Colonic mucosa (tissue), 4 donors: Measurements from ENCODE around the gene FRY. TPM values are rescaled to one million over a fixed set of nuclear protein-coding genes. Genes with fewer than 3 reads are reported as not detected.

Experiments used
- DNase-seq: peaks from one replicate; pipeline ENCODE4 v3.0.0-alpha.2; 2020
- H3K27ac ChIP-seq: fragments of 200-600 bp; one replicate; pipeline ENCODE4 v1.8.0; 2021
- H3K27me3 ChIP-seq: fragments of 200-600 bp; one replicate; pipeline ENCODE4 v1.8.0; 2021
- H3K36me3 ChIP-seq: fragments of 200-600 bp; one replicate; pipeline ENCODE4 v1.8.0; 2021
- H3K4me1 ChIP-seq: fragments of 200-600 bp; one replicate; pipeline ENCODE4 v1.8.0; 2021; ENCODE audit warnings: mild to moderate bottlenecking
- H3K4me3 ChIP-seq: fragments of 200-600 bp; one replicate; pipeline ENCODE4 v1.8.0; 2021
- H3K9ac ChIP-seq, 2 donors: one replicate each; pipeline ENCODE4 v1.7.0; 2013; ENCODE audit warnings: control low read depth in 2 of 2, low read depth in 2 of 2, low read length in 2 of 2
- H3K9me3 ChIP-seq: fragments of 200-600 bp; one replicate; pipeline ENCODE4 v1.8.0; 2021
- CTCF ChIP-seq: fragments of 200-600 bp; IDR thresholded peaks from one replicate; pipeline ENCODE4 v1.8.0; 2022; ENCODE audit warnings: antibody characterized with exemption, mild to moderate bottlenecking
- intact Hi-C: fragments of 100-400 bp; cut with DNase I; formaldehyde crosslinking; loops from one replicate; pipeline ENCODE4 v1.14.1; 2022
- total RNA-seq, 2 donors: library from RNA; stranded (reverse); fragmentation: NEBNext Ultra II Directional in 1 of 2; extraction: Animal tissue kit (Norgen Biotek cat#: 25700) in 1 of 2; gene quantifications; one replicate each; pipeline ENCODE4 v1.2.1, GENCODE V29; 2021
- donor health status: healthy.
- donor health status: DM: no; HTN: no; CAD: no.
- donor health status: DM: no; HTN: no; CAD: no.

The FRY gene
- total RNA-seq, 2 donors from 2014 or later: 7.0 to 19.9 TPM

GRCh38 chr13:32309312-32310133 lies 277.9 kb downstream of the FRY start:
- DNase-seq: peak; percentile 18
- peak overlapping the region in 1 of 2 donors; percentile 9 for H3K9ac ChIP-seq
- H3K4me3 ChIP-seq: no peak overlapping the region
- no peak overlapping the region for H3K27ac ChIP-seq
- TF ChIP-seq CTCF: no peak
- intact Hi-C loops: loop anchor here (5.0 kb wide), 3 partner anchors 62 to 397 kb away; no protein-coding TSS in a partner anchor
- no peaks in the 10 kb centered on the region for H3K27me3 ChIP-seq
- no peaks in the 10 kb centered on the region for H3K4me1 ChIP-seq
- H3K9me3 ChIP-seq: no peaks in the 10 kb centered on the region
- no peaks in the 10 kb centered on the region for H3K36me3 ChIP-seq

DNA sequence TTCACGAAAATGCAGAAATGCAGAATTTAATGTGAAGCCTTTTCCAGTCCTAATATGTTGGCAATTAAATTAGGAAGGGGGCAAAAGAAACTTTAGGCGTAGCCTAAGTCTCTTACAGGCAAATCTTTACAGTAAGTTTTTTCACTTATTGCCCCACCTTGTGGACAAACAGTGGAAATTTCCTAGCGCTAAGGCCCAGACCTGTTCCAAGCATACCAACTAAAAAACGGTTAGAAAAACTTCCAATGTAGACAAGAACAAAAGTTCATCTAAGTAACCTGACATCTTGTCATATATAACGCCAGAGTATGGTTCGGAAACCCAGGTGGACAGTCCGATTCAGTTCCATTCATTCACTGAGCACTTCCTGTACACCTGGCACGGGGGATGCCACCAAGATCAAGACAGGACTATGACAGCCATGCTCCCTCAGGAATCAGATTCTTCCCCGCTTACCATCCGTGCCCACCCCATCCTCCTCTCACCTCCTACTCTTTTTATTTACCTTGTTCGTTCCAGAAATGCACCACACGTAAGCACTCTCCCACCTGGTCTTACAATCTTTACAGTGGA lies 278.6 kb downstream of the FRY start:
- DNase-seq: peak; percentile 30
- intact Hi-C loops: loop anchor here (5.0 kb wide), 3 partner anchors 63 to 398 kb away; no protein-coding TSS in a partner anchor
- Histone ChIP-seq H3K27me3 (no peaks in the 10 kb centered on the region), H3K36me3 (no peaks in the 10 kb centered on the region), H3K4me1 (no peaks in the 10 kb centered on the region), H3K9me3 (no peaks in the 10 kb centered on the region), H3K27ac (no peak overlapping the region), H3K9ac (peak overlapping the region in 1 of 2 donors; percentile 9), H3K4me3 (no peak overlapping the region)
- peak; percentile 70 for TF ChIP-seq CTCF

GRCh38 chr13:32311188-32311897 lies 279.8 kb downstream of the FRY start:
- no peaks in the 10 kb centered on the region for H3K9me3 ChIP-seq
- no peaks in the 10 kb centered on the region for H3K4me1 ChIP-seq
- intact Hi-C loops: loop anchor here (5.0 kb wide), 3 partner anchors 64 to 399 kb away; no protein-coding TSS in a partner anchor
- H3K36me3 ChIP-seq: no peaks in the 10 kb centered on the region
- TF ChIP-seq CTCF: no peak
- no peak for DNase-seq
- H3K4me3 ChIP-seq: no peak overlapping the region
- H3K9ac ChIP-seq: no peak overlapping the region
- H3K27ac ChIP-seq: no peak overlapping the region
- H3K27me3 ChIP-seq: no peaks in the 10 kb centered on the region

DNA sequence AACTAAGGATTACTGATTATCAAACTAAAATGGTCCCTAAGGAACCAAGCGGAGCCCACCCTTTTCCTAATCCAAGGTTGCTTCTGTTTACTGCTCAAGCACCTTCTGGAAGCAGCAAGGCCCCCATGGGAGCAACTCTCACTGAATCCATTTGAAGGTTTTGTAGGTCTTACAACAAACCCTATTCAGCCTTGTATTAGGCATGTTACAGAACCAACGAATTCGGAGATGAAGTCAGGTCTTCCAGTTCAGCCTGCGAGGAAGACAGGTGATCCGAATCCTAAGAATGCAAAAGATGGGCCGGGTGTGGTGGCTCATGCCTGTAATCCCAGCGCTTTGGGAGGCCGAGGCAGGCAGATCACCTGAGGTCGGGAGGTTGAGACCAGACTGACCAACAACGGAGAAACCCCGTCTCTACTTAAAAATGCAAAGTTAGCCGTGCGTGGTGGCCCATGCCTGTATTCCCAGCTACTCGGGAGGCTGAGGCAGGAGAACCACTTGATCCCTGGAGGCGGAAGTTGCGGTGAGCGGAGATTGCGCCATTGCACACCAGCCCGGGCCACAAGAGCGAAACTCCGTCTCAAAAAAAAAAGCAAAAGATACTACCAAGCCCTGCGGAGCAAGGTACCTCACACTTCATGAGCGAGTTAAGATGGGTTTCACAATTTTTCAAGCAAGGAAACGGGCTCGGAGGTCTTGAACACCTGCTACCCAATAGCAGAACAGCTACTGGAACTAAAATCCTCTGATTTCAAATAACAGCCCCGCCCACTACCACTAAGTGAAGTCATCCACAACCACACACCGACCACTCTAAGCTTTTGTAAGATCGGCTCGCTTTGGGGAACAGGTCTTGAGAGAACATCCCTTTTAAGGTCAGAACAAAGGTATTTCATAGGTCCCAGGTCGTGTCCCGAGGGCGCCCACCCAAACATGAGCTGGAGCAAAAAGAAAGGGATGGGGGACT lies 283.0 kb downstream of the FRY start:
- H3K36me3 ChIP-seq: no peaks in the 10 kb centered on the region
- H3K9me3 ChIP-seq: no peaks in the 10 kb centered on the region
- H3K4me1 ChIP-seq: no peaks in the 10 kb centered on the region
- H3K9ac ChIP-seq: peak overlapping the region; percentile 89 to 90
- DNase-seq: peak; percentile 33
- intact Hi-C loops: loop anchor here (5.0 kb wide), 3 partner anchors 67 to 402 kb away; no protein-coding TSS in a partner anchor
- peak overlapping the region; percentile 80 for H3K27ac ChIP-seq
- no peak for TF ChIP-seq CTCF
- no peaks in the 10 kb centered on the region for H3K27me3 ChIP-seq
- H3K4me3 ChIP-seq: peak overlapping the region; percentile 80
